Subcutaneous adipose tissue (tissue), 4 donors: Measurements from ENCODE around the gene COL10A1. TPM values are rescaled to one million over a fixed set of nuclear protein-coding genes. Genes with fewer than 3 reads are reported as not detected.

Experiments
- total RNA-seq, 4 donors: library from RNA; depleted of rRNA; stranded (reverse); fragments of >200 nt; gene quantifications; one replicate each; pipeline ENCODE4 v1.1.0, GENCODE V29; 2016
- TF ChIP-seq, protein P1 (sequence below): fragments of 450-650 bp; IDR thresholded peaks from one replicate; pipeline ENCODE4 v1.5.1; 2016; ENCODE audit warnings: low read depth, mild to moderate bottlenecking, control low read depth, antibody characterized with exemption, moderate library complexity

Gene COL10A1
- total RNA-seq, 4 donors from 2014 or later, result not detected

- TF ChIP-seq, protein P1, sequence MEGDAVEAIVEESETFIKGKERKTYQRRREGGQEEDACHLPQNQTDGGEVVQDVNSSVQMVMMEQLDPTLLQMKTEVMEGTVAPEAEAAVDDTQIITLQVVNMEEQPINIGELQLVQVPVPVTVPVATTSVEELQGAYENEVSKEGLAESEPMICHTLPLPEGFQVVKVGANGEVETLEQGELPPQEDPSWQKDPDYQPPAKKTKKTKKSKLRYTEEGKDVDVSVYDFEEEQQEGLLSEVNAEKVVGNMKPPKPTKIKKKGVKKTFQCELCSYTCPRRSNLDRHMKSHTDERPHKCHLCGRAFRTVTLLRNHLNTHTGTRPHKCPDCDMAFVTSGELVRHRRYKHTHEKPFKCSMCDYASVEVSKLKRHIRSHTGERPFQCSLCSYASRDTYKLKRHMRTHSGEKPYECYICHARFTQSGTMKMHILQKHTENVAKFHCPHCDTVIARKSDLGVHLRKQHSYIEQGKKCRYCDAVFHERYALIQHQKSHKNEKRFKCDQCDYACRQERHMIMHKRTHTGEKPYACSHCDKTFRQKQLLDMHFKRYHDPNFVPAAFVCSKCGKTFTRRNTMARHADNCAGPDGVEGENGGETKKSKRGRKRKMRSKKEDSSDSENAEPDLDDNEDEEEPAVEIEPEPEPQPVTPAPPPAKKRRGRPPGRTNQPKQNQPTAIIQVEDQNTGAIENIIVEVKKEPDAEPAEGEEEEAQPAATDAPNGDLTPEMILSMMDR, result no peak
Measured at GRCh38 chr6:116120430-116120829, 5.5 kb downstream of the COL10A1 start.

GRCh38 chr6:116118608-116119007, 7.3 kb downstream of the COL10A1 start:
- TF ChIP-seq, protein P1, result no peak

- TF ChIP-seq, protein P1, result no peak
Measured at GRCh38 chr6:116115781-116116180, 10.2 kb downstream of the COL10A1 start.

DNA sequence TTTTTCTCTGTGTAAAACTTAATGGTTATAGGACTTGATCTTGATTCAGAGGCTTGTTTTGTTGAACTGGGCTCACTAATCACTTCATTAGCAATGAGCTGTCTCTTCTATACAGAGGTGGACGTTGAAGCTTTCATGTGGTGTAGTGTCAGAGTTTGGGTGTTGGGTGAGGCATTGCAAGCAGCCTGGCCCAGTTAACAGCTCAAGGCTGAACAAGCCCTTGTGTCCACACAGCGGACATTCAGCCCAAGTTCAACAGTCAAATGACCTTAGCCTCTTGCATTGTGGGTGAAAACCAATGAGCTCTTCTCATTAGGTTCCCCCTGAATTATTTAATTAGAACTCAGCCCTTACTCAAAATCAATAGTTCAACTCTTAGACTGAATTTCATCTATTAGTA, 12.5 kb downstream of the COL10A1 start:
- TF ChIP-seq, protein P1, result no peak

DNA sequence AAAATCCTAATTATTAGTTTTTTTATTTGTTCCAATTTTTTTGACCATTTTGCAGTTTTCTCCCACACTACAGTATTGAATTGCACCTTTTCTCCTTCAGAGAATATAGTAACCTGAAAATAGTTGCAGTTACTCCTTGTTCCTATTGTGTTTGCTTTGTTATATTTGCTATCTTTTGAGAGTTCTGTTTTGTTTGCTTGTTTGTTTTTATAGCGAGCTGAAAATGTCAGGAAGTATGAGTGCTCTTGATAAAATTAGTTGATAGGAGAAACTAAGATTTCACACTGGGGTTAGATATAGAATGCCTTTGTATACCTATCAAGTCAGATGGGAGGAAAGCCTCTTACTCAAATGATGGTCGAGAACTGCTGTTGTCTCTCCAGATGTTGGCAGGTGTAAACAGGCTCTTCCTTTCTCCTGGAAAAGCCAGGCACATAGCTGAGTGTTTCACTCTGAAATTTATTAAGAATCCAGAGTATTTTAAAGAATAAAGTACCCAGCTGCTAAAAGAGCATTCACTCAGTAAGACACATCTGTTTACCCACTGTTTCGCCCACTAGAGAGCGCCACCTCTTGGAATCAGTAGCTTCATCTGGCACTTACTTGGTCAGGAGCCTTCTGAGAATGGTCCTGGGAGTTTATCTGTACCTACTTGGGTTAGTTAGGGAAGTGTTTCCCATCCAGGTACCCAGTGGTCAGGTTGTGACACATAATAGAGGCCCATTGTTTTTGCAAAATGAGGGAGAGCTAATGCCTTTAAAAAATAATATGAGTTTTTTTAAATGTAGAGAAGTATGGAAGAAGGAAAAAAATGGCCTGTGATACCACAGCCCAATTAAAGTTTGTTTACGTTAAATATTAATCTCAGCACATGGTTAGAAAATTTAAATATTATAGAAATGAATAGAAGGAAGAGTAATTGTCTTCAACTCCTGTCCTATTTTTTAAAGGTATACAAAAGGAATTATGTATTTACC, 14.1 kb downstream of the COL10A1 start:
- TF ChIP-seq, protein P1, result no peak

GRCh38 chr6:116108836-116109235, 17.1 kb downstream of the COL10A1 start:
- TF ChIP-seq, protein P1, result no peak

GRCh38 chr6:116106146-116106545, 19.8 kb downstream of the COL10A1 start:
- TF ChIP-seq, protein P1, result no peak
